Ascending aorta (tissue), 2 donors: ENCODE results near the gene CA4. TPM values are rescaled to one million over a fixed set of nuclear protein-coding genes. Genes with fewer than 3 reads are reported as not detected.

Experiments
- DNase-seq, 2 donors: peaks; one replicate each; pipeline ENCODE4 v3.0.0-alpha.2; 2019; ENCODE audit warnings: low spot score in 2 of 2
- H3K27ac ChIP-seq, 2 donors: fragments of 200-600 bp; sonication (generic); one replicate each; pipeline ENCODE4 v1.5.1; 2016 to 2017; ENCODE audit warnings: mild to moderate bottlenecking in 1 of 2
- H3K27me3 ChIP-seq: fragments of 200-600 bp; sonication (generic); one replicate; pipeline ENCODE4 v1.5.1; 2017
- H3K36me3 ChIP-seq, 2 donors: fragments of 200-600 bp; sonication (generic); one replicate each; pipeline ENCODE4 v1.5.1; 2016
- H3K4me1 ChIP-seq, 2 donors: fragments of 200-600 bp; sonication (generic); one replicate each; pipeline ENCODE4 v1.5.1; 2016 to 2017; ENCODE audit warnings: mild to moderate bottlenecking in 1 of 2
- H3K4me3 ChIP-seq, 2 donors: fragments of 200-600 bp; sonication (generic); one replicate each; pipeline ENCODE4 v1.5.1; 2016 to 2017; ENCODE audit warnings: mild to moderate bottlenecking in 1 of 2
- H3K9me3 ChIP-seq, 2 donors: fragments of 200-600 bp; sonication (generic); one replicate each; pipeline ENCODE4 v1.5.1; 2016
- CTCF ChIP-seq, 3 experiments: fragments of 200-600 bp in 2 of 3; fragments of 450-650 bp in 1 of 3; sonication (generic) in 2 of 3; IDR thresholded peaks; one replicate each; pipeline ENCODE4 v1.5.1; 2016 to 2019; ENCODE audit warnings: antibody characterized with exemption in 3 of 3, mild to moderate bottlenecking in 1 of 3, moderate library complexity in 1 of 3
- intact Hi-C: fragments of 100-400 bp; cut with DNase I; formaldehyde crosslinking; loops from one replicate; pipeline ENCODE4 v1.15.1; 2023
- total RNA-seq: library from RNA; depleted of rRNA; stranded (reverse); fragments of >200 nt; gene quantifications from one replicate; pipeline ENCODE4 v1.1.0, GENCODE V29; 2016

Gene CA4
- total RNA-seq, 1 donor from 2014 or later, result 35.3 TPM

GRCh38 chr17:60146206-60146605 lies 3.6 kb upstream of the CA4 start:
- no peak for TF ChIP-seq CTCF (IDR thresholded peaks at IDR 0.05)
- Histone ChIP-seq H3K4me1 (peaks cover 0 to 13% of the 10 kb centered on the region in 2 donors), H3K9me3 (no peaks in the 10 kb centered on the region), H3K36me3 (no peaks in the 10 kb centered on the region), H3K4me3 (no peak overlapping the region), H3K27ac (no peak overlapping the region), H3K27me3 (peaks cover 21% of the 10 kb centered on the region)
- no peak for DNase-seq
- intact Hi-C loops, result loop anchor here (10.0 kb wide), 1 partner anchor 289 kb away; no protein-coding TSS in a partner anchor

GRCh38 chr17:60147553-60148223 lies 2.1 kb upstream of the CA4 start:
- no peak overlapping the region for H3K27ac ChIP-seq
- H3K4me1 ChIP-seq, result peaks cover 0 to 7% of the 10 kb centered on the region in 2 donors
- H3K9me3 ChIP-seq, result no peaks in the 10 kb centered on the region
- no peak overlapping the region for H3K4me3 ChIP-seq
- intact Hi-C loops, result loop anchor here (10.0 kb wide), 1 partner anchor 287 kb away; no protein-coding TSS in a partner anchor
- H3K27me3 ChIP-seq, result peaks cover 21% of the 10 kb centered on the region
- no peak for DNase-seq
- TF ChIP-seq CTCF (IDR thresholded peaks at IDR 0.05), result no peak
- no peaks in the 10 kb centered on the region for H3K36me3 ChIP-seq

GRCh38 chr17:60148373-60148772 lies 1.4 kb upstream of the CA4 start:
- intact Hi-C loops, result loop anchor here (10.0 kb wide), 1 partner anchor 286 kb away; no protein-coding TSS in a partner anchor
- Histone ChIP-seq H3K27ac (no peak overlapping the region), H3K4me1 (peaks cover 0 to 3% of the 10 kb centered on the region in 2 donors), H3K4me3 (no peak overlapping the region), H3K9me3 (no peaks in the 10 kb centered on the region), H3K36me3 (no peaks in the 10 kb centered on the region), H3K27me3 (peaks cover 21% of the 10 kb centered on the region)
- DNase-seq, result no peak
- TF ChIP-seq CTCF (IDR thresholded peaks at IDR 0.05), result no peak

- Histone ChIP-seq H3K4me3 (no peak overlapping the region), H3K27me3 (peaks cover 18% of the 10 kb centered on the region)
These were observed 1.6 kb downstream of the CA4 start for GRCh38 chr17:60151355-60151754.

GRCh38 chr17:60153606-60154390 lies 4.0 kb downstream of the CA4 start:
- Histone ChIP-seq H3K4me3 (no peak overlapping the region), H3K9me3 (no peaks in the 10 kb centered on the region), H3K27me3 (peaks cover 12% of the 10 kb centered on the region), H3K27ac (no peak overlapping the region), H3K4me1 (peaks cover 0 to 3% of the 10 kb centered on the region in 2 donors), H3K36me3 (no peaks in the 10 kb centered on the region)
- intact Hi-C loops, result no loop called here
- no peak for DNase-seq
- TF ChIP-seq CTCF (IDR thresholded peaks at IDR 0.05), result no peak

More at GRCh38 chr17:60151355-60151754, 1.6 kb downstream of the CA4 start:
- no peak for DNase-seq
- no peak for TF ChIP-seq CTCF (IDR thresholded peaks at IDR 0.05)
- Histone ChIP-seq H3K4me1 (peaks cover 0 to 3% of the 10 kb centered on the region in 2 donors), H3K9me3 (no peaks in the 10 kb centered on the region), H3K36me3 (no peaks in the 10 kb centered on the region), H3K27ac (no peak overlapping the region)
- intact Hi-C loops, result no loop called here
